Measurements from ENCODE around the gene ACTR6.
A peak's percentile ranks its signal among the peaks of the same experiment; 100 is the strongest.
"Not testable (repeated sequence)": the region's sequence is repeated elsewhere in the genome, so short reads cannot be mapped to it uniquely, and the experiment has no call there.

The ACTR6 gene

DNA sequence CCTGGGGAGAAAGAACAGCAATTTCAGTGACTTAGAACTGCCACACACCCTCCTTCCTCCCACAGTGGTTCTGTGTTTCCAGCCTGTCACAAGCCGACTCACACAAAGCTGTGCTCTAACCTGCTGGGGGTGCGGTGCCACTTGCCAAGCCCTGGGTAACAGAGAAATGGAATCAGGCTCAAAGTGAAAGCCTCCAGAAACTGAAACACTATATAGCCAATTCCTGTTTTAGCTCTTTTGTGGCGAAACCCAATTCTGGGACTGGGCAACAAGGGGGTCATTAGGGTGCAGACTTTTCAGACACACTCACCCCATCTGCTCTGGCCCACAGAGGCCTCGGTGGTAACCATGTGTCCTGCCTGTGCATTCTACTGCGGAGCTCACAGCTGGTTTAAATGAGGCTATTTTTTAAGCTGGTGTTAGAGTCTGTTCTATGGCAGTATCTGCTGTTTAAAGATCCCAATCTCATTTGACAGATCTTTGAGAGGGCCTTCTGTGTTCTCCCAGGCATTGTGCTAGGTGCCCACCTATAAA, 15.2 kb upstream of the ACTR6 start:
- no peak for DNase-seq

DNA sequence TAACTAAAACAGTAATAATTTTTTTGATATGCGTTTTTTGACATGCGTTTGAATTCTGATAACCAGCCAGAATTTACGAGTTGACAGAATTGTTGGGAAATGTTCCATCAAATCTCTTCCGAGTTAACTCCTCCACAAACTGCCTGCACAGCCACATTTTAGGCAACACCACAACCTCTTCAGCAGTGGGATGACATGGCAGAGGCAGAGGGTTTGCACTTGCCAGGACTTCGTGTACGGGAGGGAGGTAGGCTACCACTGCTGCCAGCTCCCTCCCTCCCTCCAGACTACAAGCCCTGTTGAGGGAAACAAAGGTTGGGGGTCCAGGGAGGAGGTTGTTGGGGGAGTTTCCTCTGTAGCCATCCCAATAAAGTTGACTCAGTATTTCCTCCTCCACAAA, 14.5 kb upstream of the ACTR6 start:
- DNase-seq, result no peak

DNA sequence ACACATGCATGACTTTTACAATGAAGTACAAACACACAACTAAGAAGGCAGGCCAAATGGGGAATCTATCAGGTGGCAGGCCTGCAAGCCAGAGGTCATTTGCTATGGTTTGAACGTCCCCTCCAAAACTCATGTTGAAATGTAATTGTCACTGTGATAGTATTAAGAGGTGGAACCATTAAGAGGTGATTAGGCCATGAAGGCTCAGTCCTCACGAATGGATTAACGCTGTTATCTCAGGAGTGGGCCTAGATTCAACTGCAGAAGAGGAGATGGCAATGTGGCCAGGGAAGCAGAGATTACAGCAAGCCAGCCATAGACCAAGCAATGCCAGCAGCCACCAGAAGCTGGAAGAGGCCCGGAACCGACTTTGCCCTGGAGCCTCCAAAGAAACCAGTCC, 13.5 kb upstream of the ACTR6 start:
- DNase-seq, result no peak

DNA sequence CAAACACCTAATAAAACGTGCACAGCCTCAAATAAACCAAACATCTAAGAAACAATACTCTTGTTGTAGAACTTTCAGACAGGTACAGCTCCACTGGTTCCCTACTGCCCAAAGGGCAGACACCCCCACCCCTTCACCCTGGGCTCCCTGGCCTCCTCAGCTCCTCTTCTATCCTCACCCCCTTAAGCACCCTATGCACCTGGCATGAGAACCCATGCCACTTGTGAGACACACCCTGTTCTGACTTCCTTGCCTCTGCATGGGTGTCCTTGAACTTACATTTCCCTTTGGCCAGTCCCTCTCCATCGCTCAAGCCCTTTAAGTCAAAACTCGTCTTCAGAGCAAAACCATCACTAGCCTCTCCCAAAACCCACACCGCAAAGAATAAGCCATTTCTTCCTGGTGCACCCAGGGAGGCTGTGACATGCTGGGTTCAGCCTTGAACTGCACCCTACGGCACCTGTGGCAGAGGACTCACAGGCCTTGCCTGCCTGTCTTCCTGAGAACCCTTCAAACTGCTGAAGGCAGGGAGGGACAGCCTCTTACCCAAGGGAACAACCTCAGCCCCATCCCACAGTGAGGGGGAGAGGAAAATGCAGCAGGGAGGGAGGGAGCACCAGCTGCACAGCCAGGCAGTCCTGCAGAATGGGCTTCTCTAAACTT, 12.6 kb upstream of the ACTR6 start:
- DNase-seq, result no peak

DNA sequence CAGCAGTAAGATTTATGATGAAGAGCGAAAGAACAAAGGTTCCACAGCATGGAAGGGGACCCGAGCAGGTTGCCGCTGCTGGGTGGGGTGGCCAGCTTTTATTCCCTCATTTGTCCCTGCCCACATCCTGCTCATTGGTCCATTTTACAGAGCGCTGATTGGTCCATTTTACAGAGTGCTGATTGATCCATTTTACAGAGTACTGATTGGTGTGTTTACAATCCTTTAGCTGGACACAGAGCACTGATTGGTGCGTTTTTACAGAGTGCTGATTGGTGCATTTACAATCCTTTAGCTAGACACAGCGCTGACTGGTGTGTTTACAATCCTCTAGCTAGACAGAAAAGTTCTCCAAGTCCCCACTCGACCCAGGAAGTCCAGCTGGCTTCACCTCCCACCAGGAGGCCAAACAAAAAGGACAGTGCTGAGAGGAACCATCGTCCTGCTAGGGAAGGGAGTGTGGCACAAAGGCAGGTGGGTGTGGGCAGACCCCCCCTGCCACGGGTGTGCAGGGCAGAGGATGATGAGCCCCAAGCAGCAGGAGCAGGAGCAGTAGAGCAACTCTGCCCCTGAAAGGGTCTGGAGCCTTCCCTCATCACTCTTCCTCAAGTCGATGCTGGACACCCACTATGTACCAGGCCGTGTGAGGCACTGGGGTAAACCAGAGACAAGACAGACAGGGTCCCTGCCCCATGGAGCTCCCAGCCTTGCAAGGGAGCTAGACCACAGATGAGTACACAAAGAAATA, 11.6 kb upstream of the ACTR6 start:
- not testable (repeated sequence) for DNase-seq

DNA sequence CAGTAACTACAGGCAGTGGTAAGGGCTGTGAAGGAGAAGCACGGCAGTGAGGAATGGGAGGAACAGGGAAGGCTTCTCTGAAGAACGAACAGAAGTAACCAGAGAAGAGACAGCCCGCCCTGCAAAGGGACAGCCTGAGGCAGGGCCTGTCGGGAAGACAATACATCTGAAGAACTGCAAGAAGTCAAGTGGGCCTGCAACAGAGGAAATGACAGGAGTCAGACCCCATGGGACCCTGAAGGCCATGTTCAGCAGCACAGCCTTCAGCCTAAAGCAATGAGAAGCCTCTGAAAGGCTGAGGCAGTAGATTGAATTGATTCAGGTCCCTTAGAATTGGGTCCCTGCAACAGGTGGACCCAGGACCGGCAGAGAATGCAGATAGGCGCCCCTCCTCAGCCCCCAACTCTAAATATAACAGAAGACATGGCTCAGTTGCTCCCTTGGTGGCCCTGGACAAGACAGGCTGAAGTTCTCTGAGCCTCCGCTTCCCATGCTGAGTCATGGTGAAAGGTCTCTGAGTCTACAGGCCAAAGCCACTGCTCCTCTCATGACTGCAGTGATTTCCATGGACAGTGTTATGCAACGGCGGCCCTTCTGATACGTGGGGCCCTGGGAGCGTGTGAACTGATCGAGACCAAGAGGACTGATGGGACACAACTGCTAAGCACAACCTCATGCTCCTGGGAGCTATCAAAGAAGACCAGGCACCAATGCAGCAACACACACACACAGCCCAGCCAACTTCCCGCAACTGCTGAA, 10.8 kb upstream of the ACTR6 start:
- no peak for DNase-seq

DNA sequence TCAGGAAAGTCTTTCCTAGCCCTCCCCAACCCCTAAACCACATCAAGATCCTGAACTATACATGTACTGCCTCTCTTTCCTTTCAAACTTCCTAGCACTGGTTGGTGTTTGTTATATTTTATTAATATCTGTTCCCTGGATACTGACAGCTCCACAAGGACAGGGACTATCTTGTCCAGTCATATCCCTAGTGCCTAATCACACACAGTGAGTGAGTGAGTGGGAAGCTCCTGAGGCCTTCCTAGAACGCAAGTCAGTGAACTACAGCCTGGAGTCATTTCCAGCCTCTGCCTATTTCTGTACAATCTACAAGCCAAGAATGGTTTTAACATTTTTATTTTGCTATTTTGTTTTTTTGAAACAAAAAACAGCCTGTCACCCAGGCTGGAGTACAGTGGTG, 7.5 kb upstream of the ACTR6 start:
- no peak for DNase-seq

DNA sequence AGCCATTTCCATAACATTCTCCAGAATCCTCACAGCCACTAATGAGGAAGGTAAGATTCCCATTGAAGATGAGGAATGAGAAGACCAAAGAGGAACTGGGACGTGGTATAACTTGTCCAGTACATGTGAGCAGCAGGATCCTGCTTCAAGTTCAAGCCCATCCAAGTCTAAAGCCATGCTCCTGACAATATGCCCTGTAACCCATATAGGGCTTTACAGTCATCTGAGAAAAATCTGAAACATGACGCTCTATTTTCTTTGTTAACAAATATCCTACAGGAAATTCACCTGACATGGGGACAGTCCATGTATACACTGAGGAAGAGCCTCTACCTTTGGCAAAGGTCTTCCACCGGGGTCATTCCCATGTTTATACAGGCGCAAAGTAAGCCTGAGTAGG, 3.1 kb upstream of the ACTR6 start:
- DNase-seq, result no peak

DNA sequence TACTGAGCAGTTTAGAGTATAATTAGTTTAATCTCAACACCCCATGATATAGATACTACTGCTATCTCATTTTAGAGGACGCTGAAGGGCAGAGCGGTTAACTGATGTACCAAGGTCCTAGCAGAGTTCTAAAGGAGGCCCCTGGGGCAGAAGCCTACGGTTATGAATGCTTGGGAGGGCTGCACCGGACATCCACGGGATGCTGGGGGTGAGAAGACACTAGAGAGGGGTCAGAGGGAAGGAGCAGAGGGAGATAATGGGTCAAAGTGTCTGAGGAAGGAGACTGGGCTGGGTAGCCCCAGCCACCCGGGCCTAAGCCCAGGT, 1.6 kb upstream of the ACTR6 start:
- no peak for DNase-seq

DNA sequence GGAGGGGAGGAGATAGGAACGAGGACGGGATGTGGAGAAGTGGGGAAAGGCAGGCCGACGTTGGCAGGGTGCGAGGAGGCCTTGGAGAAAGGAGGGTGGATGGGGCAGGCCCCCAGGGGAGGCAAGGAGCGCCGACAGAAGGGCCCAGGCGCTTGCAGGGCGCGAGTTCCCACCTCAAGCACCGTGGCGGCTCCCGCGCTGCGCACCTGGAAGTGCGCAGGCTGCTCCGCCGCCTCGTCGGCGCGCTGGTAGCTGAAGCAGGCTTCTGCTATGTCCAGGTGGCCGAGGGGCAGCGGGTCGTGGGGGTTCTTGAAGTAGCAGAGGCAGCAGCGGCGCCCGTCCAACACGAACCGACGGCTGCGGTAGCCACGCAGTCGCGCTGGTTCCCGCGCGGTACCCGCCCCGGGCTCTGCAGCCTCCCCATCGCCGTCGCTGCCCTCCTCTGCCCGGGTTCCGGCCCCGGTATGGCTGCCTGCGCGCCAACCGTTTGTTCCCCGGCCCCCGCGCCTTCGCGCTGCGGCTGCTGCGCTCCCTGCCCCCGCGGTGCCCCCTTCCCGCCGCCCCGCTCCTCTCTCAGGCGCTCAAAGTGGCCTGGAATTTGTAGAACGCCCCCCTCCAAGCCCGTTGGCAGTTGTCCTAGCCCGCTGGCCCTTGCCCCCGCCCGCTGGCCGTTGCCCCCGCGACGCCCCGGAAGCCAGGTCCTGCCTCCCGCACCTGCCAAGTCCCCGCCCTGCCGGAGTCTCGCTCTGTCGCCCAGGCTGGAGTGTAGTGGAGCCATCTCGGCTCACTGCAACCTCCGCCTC, 1.1 kb upstream of the ACTR6 start:
- peak; percentile 21 to 53 for DNase-seq

DNA sequence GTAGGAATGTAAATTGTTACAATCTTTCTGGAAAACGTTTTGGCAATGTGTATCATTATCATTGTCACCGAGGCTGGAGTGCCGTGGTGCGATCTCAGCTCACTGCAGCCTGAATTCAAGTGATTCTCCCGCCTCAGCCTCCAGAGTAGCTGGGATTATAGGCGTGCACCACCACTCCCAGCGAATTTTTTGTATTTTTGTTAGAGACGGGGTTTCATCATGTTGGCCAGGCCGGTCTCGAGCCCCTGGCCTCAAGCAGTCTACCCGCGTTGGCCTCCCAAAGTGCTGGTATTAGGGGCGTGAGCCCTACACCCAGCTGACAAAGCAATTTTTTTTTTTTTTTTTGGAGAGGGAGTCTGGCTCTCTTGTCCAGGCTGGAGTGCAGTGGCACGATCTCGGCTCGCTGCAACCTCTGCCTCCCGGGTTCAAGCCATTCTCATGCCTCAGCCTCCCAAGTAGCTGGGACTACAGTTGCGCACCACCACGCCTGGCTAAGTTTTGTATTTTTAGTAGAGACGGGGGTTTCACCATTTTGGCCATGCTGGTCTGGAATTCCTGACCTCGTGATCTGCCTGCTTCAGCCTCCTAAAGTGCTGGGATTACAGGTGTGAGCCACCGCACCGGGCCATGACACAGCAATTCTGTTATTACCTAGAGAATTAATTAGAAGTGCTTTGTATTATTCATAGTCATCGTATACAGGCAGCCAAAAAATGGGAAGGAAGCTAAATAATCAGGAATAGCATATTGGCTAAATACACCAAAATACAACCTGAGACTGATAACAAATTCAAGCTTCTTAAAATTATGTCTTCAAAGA, 1.2 kb downstream of the ACTR6 start:
- no peak for DNase-seq

DNA sequence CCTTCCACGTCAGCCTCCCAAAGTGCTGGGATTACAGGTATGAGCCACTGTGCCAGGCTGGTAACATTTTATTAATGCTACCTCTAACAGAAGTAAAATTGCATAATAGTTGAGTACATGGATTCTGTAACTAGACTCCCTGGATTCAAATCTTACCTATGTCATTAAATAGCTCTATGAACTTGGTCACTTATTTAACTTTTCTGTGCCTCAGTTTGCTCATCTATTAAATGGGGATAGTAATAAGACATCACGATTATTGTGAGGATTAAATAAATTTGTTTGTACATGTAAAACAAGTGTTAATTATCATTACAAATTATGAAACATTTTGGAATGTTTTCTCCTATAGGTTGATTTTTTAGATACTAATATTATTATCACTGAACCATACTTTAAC, 6.7 kb downstream of the ACTR6 start:
- DNase-seq, result no peak

DNA sequence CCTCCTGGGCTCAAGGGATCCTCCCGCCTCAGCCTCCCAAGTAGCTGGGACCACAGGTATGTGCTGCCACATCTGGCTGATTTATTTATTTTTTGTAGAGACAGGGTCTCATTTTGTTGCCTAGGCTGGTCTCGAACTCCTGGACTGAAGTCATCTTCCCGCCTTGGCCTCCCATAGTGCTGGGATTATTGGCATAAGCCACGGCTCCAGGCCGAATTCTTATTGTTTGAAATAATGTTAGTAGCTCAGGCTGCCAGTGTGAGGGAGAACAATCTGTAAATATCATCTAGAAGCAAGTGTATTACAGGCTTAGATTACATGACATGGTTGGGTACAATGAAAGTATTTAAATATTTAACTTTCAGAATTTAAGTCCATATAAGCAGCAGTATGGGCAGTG, 8.2 kb downstream of the ACTR6 start:
- DNase-seq, result no peak

DNA sequence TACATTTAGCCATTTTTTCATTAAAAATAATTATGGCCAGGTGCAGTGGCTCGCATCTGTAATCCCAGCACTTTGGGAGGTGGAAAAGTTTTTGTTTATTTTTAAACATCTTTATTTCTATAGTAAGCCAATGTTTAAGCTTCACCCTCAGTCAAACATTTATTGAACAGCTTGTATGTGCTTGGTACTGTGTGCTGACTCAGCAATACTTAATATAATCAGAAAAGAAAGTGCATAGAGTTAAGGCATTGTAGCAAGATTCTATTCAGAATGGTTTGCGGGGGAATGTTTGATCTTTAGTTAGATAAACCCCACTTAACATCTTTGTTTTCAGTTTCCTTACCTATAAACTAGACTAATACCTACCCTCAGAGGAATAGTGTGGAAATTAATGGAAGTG, 11.1 kb downstream of the ACTR6 start:
- DNase-seq, result no peak

DNA sequence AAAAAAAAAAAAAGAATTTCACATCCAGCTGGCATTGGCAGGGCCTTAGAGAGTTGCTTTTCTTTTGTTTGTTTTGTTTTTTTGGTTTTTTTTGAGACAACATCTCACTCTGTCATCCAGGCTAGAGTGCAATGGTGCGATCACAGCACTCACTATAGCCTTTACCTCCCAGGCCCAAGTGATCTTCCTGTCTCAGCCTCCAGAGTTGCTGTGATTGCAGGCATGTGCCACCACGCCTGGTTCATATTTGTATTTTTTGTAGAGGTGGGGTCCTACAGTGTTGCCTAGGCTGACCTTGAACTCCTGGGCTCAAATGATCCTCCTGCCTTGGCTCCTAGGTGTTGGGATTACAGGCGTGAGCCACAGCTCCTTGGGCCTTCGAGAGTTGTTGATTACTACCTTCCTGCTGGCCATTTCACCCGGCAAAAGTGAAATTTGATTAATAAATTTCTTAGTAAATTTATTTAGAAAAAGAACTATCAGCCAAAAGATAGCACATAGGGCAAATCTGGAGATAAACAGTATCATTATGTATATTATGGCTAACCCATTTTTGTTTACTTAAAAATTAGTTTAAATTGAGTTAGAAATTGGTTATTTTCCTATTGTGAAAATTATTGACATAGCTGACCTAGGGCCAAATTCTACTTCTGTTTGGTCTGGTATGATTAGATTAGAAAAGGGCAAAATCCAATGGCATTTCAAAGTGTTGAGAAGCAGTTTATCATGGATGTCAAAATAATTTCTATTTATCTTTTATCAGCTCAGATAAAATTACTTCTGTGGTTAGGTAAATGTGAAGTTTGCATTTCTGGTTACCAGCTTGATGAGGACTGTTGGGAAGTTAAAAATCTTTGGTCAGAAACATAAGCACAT, 12.6 kb downstream of the ACTR6 start:
- DNase-seq, result no peak

DNA sequence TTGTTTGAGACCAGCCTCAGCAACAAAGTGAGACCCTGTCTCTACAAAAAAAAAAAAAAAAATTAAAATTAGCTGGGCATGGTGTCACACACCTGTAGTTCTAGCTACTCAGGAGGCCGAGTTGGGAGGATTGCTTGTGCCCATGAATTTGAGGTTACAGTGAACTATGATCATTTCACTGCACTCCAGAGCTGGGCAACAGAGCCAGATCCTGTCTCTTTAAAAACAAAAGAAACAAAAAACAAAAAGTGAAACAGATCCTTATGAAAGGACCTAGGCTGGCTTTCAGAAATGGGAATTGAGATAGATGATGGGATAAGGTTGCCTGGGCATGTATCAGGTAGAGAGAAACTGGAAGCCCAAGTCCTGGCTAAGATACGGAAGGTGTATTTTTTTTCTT, 13.9 kb downstream of the ACTR6 start:
- DNase-seq, result no peak

DNA sequence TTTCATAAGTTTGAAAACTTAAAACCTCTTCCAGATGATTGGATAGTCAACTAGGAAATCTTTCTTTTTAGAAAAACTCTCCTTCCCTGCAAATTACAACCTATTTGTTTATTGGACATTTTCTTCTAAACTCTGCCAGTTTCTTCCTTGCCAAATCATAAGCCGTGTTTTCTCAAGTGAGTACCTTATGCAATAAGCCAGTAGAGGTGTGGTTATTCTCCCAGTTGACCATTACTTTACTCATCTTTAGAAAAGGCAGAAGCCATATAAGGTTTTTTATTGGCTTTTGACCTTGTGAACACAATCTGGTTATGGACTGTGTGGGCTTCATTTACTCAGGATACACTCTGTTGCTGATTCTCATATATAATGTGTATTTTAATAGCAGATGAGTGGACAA, 14.6 kb downstream of the ACTR6 start:
- DNase-seq, result no peak

DNA sequence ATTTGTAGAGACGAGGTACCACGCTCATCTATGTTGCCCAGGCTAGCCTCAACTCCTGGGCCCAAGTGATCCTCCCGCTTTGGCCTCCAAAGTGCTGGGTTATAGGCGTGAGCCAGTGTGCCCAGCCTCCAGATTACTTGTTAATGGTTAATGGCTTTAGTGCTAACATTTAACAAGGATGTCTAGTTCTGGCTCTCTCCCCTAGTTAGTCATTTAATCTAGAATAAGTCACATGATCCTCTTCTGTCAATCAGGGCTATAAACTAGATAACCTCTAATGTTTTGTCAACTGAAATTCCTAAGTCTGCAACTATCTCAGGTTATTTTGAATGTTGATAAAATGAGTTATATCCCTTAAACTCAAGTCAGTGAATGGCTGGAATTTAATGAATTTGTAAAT, 15.7 kb downstream of the ACTR6 start:
- no peak for DNase-seq

DNA sequence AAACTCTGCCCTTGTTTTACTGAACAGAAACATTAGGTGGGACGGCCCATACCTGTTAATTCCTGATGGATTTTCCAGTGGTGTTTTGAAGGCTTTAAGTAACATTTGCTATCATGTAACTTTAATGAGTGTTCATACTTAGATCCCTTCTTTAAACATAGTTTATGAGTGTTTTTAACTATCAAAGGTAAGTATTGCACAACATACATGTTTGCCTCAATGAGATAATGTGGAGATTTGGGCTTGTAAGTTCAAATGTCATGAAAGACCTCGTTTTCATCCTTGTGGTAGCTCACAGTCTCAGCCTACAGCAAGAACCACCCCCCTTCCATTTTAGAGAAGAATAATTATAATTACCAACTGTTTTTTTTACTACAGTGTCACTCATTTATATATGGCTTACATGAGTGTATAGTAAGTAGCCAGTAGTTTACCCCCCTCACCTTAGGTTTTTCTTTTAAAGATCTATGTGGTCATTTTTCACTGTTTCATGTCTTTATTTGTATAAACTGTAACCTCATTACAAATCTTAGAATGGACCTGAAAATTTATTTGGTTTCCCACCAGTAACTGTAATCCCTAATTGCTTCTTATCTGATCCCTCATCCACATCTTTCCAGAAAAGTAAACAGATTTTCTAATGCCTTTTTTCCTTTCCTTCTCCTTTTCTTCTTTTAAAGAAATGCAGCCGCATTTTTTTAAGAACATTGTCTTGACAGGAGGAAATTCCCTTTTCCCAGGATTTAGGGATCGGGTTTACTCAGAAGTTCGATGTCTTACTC, 18.9 kb downstream of the ACTR6 start:
- DNase-seq, result no peak

DNA sequence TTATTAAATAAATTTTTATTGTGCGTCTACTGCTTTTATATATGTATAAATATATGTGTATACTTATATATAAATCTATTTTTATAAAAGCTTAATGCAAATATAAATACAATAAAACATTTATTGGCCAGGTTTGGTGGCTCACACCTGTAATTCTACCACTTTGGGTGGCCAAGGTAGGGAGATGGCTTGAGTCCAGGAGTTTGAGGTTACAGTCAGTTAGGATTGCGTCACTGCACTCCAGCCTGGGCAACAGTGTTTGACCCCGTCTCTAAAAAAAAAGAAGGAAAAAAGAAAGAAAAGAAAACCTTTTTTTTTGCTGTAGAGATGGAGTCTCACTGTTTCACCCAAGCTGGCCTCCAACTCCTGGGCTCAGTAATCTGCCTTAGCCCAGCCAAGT, 20.9 kb downstream of the ACTR6 start:
- DNase-seq, result no peak
